Measurements from ENCODE around the gene ZSWIM7.

Gene ZSWIM7

DNA sequence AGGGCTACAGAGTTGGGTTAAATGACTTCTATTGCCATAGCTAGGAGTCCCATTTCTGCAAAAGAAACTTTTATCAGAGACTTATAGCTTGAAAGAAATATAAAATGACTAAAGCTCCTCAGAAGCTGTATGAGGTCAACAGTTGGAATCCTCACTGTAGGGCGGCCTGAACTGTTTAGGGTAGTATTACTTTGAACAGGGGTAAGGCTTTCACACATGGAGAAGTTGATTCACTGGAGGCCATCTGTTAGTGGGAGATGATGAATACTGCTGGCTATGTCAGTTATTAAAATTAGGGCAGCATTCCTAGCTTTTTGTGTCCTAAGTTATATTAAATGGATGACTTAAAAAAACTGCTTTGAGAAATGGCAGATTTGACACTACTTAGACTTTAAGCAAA, 6.1 kb upstream of the ZSWIM7 start:
- no peak for DNase-seq (ENCODE audit: low read depth)
- no peak overlapping the region for H3K4me3 ChIP-seq (ENCODE audit: low read depth, low read length)
- TF ChIP-seq POLR2A (IDR thresholded peaks at IDR 0.05; ENCODE audit: extremely low read depth, insufficient read length) (no peak), MYC (IDR thresholded peaks at IDR 0.05; ENCODE audit: low read depth, low read length) (no peak)
- TF ChIP-seq, protein P1, sequence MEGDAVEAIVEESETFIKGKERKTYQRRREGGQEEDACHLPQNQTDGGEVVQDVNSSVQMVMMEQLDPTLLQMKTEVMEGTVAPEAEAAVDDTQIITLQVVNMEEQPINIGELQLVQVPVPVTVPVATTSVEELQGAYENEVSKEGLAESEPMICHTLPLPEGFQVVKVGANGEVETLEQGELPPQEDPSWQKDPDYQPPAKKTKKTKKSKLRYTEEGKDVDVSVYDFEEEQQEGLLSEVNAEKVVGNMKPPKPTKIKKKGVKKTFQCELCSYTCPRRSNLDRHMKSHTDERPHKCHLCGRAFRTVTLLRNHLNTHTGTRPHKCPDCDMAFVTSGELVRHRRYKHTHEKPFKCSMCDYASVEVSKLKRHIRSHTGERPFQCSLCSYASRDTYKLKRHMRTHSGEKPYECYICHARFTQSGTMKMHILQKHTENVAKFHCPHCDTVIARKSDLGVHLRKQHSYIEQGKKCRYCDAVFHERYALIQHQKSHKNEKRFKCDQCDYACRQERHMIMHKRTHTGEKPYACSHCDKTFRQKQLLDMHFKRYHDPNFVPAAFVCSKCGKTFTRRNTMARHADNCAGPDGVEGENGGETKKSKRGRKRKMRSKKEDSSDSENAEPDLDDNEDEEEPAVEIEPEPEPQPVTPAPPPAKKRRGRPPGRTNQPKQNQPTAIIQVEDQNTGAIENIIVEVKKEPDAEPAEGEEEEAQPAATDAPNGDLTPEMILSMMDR (IDR thresholded peaks at IDR 0.05; ENCODE audit: low read depth, low read length): no peak
- TF ChIP-seq, protein P2, sequence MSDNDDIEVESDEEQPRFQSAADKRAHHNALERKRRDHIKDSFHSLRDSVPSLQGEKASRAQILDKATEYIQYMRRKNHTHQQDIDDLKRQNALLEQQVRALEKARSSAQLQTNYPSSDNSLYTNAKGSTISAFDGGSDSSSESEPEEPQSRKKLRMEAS (IDR thresholded peaks at IDR 0.05; ENCODE audit: low read depth, low read length): no peak

DNA sequence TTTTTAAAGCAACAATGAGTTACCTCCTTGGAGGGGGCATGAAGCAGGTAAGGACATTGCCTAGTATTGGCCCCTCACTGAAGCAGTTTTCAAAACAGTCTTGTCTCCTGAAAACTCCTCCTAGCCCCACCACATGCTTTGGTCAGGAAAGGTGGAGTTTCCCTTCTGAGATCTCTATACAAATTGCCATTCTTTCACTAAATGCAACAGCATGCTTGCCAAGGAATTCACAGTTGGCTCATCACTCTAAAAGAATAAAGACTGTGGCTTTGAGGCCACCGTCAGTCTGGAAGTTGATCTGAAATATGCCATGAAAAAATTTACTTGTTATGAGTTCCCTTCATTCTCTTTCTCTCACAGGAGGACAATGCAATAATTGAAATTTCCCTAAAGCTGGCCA, 4.3 kb upstream of the ZSWIM7 start:
- H3K4me3 ChIP-seq (ENCODE audit: low read depth, low read length): no peak overlapping the region
- TF ChIP-seq, protein P2 (IDR thresholded peaks at IDR 0.05; ENCODE audit: low read depth, low read length): no peak
- TF ChIP-seq, protein P1 (IDR thresholded peaks at IDR 0.05; ENCODE audit: low read depth, low read length): no peak
- TF ChIP-seq POLR2A (IDR thresholded peaks at IDR 0.05; ENCODE audit: extremely low read depth, insufficient read length) (no peak), MYC (IDR thresholded peaks at IDR 0.05; ENCODE audit: low read depth, low read length) (no peak)
- no peak for DNase-seq (ENCODE audit: low read depth)

DNA sequence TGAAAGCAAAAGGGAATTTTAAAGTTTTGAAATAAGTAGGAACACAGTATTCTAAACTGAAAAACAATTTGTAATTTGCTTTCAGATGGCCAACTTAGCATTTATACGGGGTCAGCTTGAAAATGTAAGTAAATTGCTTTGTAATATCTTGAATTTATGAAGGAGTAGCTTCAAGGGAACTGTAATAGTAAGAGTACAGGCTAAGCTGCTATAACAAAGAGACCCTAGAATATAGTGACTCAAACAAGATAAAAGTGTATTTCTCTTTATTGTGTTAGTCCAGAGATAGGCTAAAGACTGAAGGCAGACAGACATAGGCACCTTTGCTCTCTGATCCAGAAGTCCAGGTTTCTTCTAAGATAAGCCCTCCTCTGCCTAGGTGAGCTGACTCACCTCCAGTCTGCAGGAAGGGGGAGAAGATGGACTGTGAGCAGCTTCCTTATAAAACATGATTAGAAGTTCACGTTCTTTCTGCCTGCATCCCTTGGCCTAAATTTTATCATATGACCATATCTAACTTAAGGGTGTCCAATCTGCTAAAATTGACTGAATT, 3.3 kb upstream of the ZSWIM7 start:
- no peak overlapping the region for H3K4me3 ChIP-seq (ENCODE audit: low read depth, low read length)
- TF ChIP-seq, protein P2 (IDR thresholded peaks at IDR 0.05; ENCODE audit: low read depth, low read length): no peak
- TF ChIP-seq MYC (IDR thresholded peaks at IDR 0.05; ENCODE audit: low read depth, low read length) (no peak), POLR2A (IDR thresholded peaks at IDR 0.05; ENCODE audit: extremely low read depth, insufficient read length) (no peak)
- TF ChIP-seq, protein P1 (IDR thresholded peaks at IDR 0.05; ENCODE audit: low read depth, low read length): no peak
- DNase-seq (ENCODE audit: low read depth): no peak

DNA sequence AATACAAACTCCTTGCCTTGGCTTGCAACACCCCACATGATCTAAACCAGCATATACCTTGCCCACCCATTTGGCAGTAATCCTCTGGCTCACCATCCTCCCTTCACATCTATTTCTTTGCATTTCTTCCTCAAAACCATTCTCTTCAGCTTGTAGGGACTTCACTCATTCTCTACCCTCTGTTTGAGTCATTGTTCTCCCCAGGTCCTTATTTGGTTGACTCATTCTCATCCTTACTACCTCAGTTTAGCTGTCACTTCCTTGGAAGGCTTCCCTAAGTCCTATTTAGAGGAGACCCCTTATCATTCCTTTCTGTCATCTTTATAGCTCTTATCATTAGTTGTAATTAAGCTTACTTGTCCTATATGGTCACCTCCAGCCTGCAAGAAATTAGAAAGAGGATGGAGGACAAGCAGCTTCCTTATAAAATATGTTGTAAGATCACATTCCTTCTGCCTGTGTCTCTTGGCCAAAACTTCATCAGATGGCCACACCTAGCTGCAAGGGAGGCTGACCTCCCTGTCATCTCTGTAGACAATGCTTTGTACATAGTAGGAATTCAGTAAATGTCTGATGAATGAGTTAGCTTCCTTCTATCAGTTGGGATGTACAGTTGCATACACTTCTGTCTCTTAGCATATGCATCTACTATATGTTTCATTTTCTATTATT, 1.9 kb upstream of the ZSWIM7 start:
- no peak for DNase-seq (ENCODE audit: low read depth)
- H3K4me3 ChIP-seq (ENCODE audit: low read depth, low read length): peak overlapping the region; percentile 97
- TF ChIP-seq, protein P1 (IDR thresholded peaks at IDR 0.05; ENCODE audit: low read depth, low read length): no peak
- TF ChIP-seq MYC (IDR thresholded peaks at IDR 0.05; ENCODE audit: low read depth, low read length): no peak

- TF ChIP-seq MYC (IDR thresholded peaks at IDR 0.05; ENCODE audit: low read depth, low read length): no peak
- TF ChIP-seq, protein P1 (IDR thresholded peaks at IDR 0.05; ENCODE audit: low read depth, low read length): peak; percentile 5
- peak overlapping the region; percentile 97 for H3K4me3 ChIP-seq (ENCODE audit: low read depth, low read length)
- DNase-seq (ENCODE audit: low read depth): peak; percentile 67
Observed at GRCh38 chr17:15999974-16000827, 697 bp upstream of the ZSWIM7 start.

Data from NB4 (cell line).